Stomach smooth muscle (tissue), 2 donors: Measurements from ENCODE around the gene NMD3.

Experiments used
- H3K27ac ChIP-seq: one replicate; pipeline ENCODE4 v1.7.0; 2013; ENCODE audit warnings: mild to moderate bottlenecking, low read length, inconsistent platforms
- H3K27me3 ChIP-seq, 2 donors: one replicate each; pipeline ENCODE4 v1.7.0; 2013; ENCODE audit warnings: low read length in 2 of 2; ENCODE audit not compliant: insufficient read depth in 2 of 2, control insufficient read depth in 1 of 2
- H3K36me3 ChIP-seq, 2 donors: one replicate each; pipeline ENCODE4 v1.7.0; 2013; ENCODE audit warnings: low read length in 2 of 2; ENCODE audit not compliant: control insufficient read depth in 2 of 2, insufficient read depth in 2 of 2
- H3K4me1 ChIP-seq: one replicate; pipeline ENCODE4 v1.7.0; 2013; ENCODE audit warnings: low read length; ENCODE audit not compliant: control insufficient read depth, insufficient read depth
- H3K4me3 ChIP-seq, 2 donors: one replicate each; pipeline ENCODE4 v1.7.0; 2013; ENCODE audit warnings: low read length in 2 of 2
- H3K9ac ChIP-seq, 2 donors: one replicate each; pipeline ENCODE4 v1.7.0; 2013; ENCODE audit warnings: low read length in 2 of 2, mild to moderate bottlenecking in 1 of 2
- H3K9me3 ChIP-seq, 2 donors: one replicate each; pipeline ENCODE4 v1.7.0; 2013; ENCODE audit warnings: low read length in 2 of 2; ENCODE audit not compliant: control insufficient read depth in 2 of 2
- donor health status: healthy.
- donor health status: Pancreatic carcinoma.

The NMD3 gene

GRCh38 chr3:161264852-161265251, 43.7 kb downstream of the NMD3 start:
- H3K27ac ChIP-seq = no peak overlapping the region

GRCh38 chr3:161265916-161266571, 44.9 kb downstream of the NMD3 start:
- Histone ChIP-seq H3K9ac (no peak overlapping the region), H3K27me3 (no peaks in the 10 kb centered on the region), H3K4me1 (no peaks in the 10 kb centered on the region), H3K27ac (no peak overlapping the region), H3K9me3 (no peaks in the 10 kb centered on the region), H3K4me3 (no peak overlapping the region), H3K36me3 (peaks cover 0 to 3% of the 10 kb centered on the region in 2 donors)

More at GRCh38 chr3:161264852-161265251, 43.7 kb downstream of the NMD3 start:
- no peaks in the 10 kb centered on the region for H3K4me1 ChIP-seq
- no peak overlapping the region for H3K9ac ChIP-seq
- no peak overlapping the region for H3K4me3 ChIP-seq
- no peaks in the 10 kb centered on the region for H3K27me3 ChIP-seq
- H3K9me3 ChIP-seq = no peaks in the 10 kb centered on the region
- peaks cover 0 to 3% of the 10 kb centered on the region in 2 donors for H3K36me3 ChIP-seq

GRCh38 chr3:161266731-161267150, 45.6 kb downstream of the NMD3 start:
- H3K27ac ChIP-seq = no peak overlapping the region
- no peak overlapping the region for H3K9ac ChIP-seq
- no peak overlapping the region for H3K4me3 ChIP-seq
- no peaks in the 10 kb centered on the region for H3K27me3 ChIP-seq
- H3K4me1 ChIP-seq = no peaks in the 10 kb centered on the region
- peaks cover 0 to 3% of the 10 kb centered on the region in 2 donors for H3K36me3 ChIP-seq
- no peaks in the 10 kb centered on the region for H3K9me3 ChIP-seq

GRCh38 chr3:161267646-161268045, 46.5 kb downstream of the NMD3 start:
- Histone ChIP-seq H3K4me1 (no peaks in the 10 kb centered on the region), H3K9me3 (no peaks in the 10 kb centered on the region), H3K9ac (no peak overlapping the region), H3K4me3 (no peak overlapping the region), H3K27me3 (no peaks in the 10 kb centered on the region), H3K36me3 (peaks cover 0 to 3% of the 10 kb centered on the region in 2 donors), H3K27ac (no peak overlapping the region)

GRCh38 chr3:161268601-161269000, 47.5 kb downstream of the NMD3 start:
- H3K27ac ChIP-seq = no peak overlapping the region
- peaks cover 0 to 3% of the 10 kb centered on the region in 2 donors for H3K36me3 ChIP-seq
- H3K4me3 ChIP-seq = no peak overlapping the region

GRCh38 chr3:161270991-161271390, 49.9 kb downstream of the NMD3 start:
- Histone ChIP-seq H3K9ac (no peak overlapping the region), H3K9me3 (no peaks in the 10 kb centered on the region), H3K4me1 (no peaks in the 10 kb centered on the region), H3K4me3 (no peak overlapping the region), H3K36me3 (peaks cover 0 to 2% of the 10 kb centered on the region in 2 donors), H3K27ac (no peak overlapping the region), H3K27me3 (no peaks in the 10 kb centered on the region)

More at GRCh38 chr3:161268601-161269000, 47.5 kb downstream of the NMD3 start:
- Histone ChIP-seq H3K4me1 (no peaks in the 10 kb centered on the region), H3K9ac (no peak overlapping the region), H3K27me3 (no peaks in the 10 kb centered on the region), H3K9me3 (no peaks in the 10 kb centered on the region)

- Histone ChIP-seq H3K27me3 (no peaks in the 10 kb centered on the region), H3K9me3 (no peaks in the 10 kb centered on the region), H3K4me3 (no peak overlapping the region), H3K27ac (no peak overlapping the region), H3K9ac (no peak overlapping the region), H3K36me3 (peaks cover 0 to 4% of the 10 kb centered on the region in 2 donors), H3K4me1 (no peaks in the 10 kb centered on the region)
Measured at GRCh38 chr3:161271646-161272045, 50.5 kb downstream of the NMD3 start.

- Histone ChIP-seq H3K4me1 (no peaks in the 10 kb centered on the region), H3K27ac (no peak overlapping the region)
Measured at GRCh38 chr3:161272524-161272923, 51.4 kb downstream of the NMD3 start.

GRCh38 chr3:161273589-161274218, 52.6 kb downstream of the NMD3 start:
- H3K9me3 ChIP-seq = no peaks in the 10 kb centered on the region
- no peaks in the 10 kb centered on the region for H3K27me3 ChIP-seq
- no peak overlapping the region for H3K4me3 ChIP-seq
- no peaks in the 10 kb centered on the region for H3K4me1 ChIP-seq
- no peak overlapping the region for H3K27ac ChIP-seq
- no peak overlapping the region for H3K9ac ChIP-seq
- H3K36me3 ChIP-seq = peaks cover 0 to 4% of the 10 kb centered on the region in 2 donors

More at GRCh38 chr3:161272524-161272923, 51.4 kb downstream of the NMD3 start:
- Histone ChIP-seq H3K36me3 (peaks cover 0 to 4% of the 10 kb centered on the region in 2 donors), H3K4me3 (no peak overlapping the region), H3K9ac (no peak overlapping the region), H3K27me3 (no peaks in the 10 kb centered on the region), H3K9me3 (no peaks in the 10 kb centered on the region)

- Histone ChIP-seq H3K27ac (no peak overlapping the region), H3K36me3 (peaks cover 0 to 4% of the 10 kb centered on the region in 2 donors), H3K4me3 (no peak overlapping the region), H3K4me1 (no peaks in the 10 kb centered on the region), H3K9ac (no peak overlapping the region), H3K9me3 (no peaks in the 10 kb centered on the region), H3K27me3 (no peaks in the 10 kb centered on the region)
Measured at GRCh38 chr3:161274691-161275298, 53.7 kb downstream of the NMD3 start.
